SU-DHL-6 (cell line): Measurements from ENCODE around the gene HTT.

Source experiments
- CTCF ChIP-seq: fragments of 200-600 bp; sonication (generic); IDR thresholded peaks from one replicate; pipeline ENCODE4 v1.5.1; 2017; ENCODE audit warnings: antibody characterized with exemption, mild to moderate bottlenecking, low read length, moderate library complexity; ENCODE audit not compliant: insufficient read depth, poor library complexity, severe bottlenecking
- EZH2phosphoT487 ChIP-seq: fragments of 200-600 bp; sonication (generic), shearing (Covaris generic); conservative IDR thresholded peaks from 2 replicates; pipeline ENCODE4 v1.6.1; 2018; ENCODE audit warnings: mild to moderate bottlenecking, antibody characterized with exemption, low read length, moderate library complexity, mixed read lengths

- TF ChIP-seq CTCF (no peak), EZH2phosphoT487 (no peak)
Measured at GRCh38 chr4:3073158-3074077, 1.1 kb upstream of the HTT start.
